OCI-LY3 (cell line): ENCODE data around the gene SASH1.

Experiments
- H2AFZ ChIP-seq: fragments of 200-600, 300-600 bp; shearing (Covaris generic); 2 replicates; pipeline ENCODE4 v1.6.0; 2014; ENCODE audit warnings: antibody characterized with exemption, low read depth, low read length
- H3K27ac ChIP-seq: fragments of 200-600, 300-600 bp; sonication (generic); 2 replicates; pipeline ENCODE4 v1.5.1; 2014; ENCODE audit warnings: mild to moderate bottlenecking, low read length, moderate library complexity, mixed read lengths
- H3K27me3 ChIP-seq: fragments of 200-600, 300-600 bp; sonication (generic); 2 replicates; pipeline ENCODE4 v1.6.1; 2014; ENCODE audit warnings: low read depth, low read length, mixed read lengths
- H3K36me3 ChIP-seq: fragments of 200-600, 300-600 bp; sonication (generic); replicated peaks from 2 replicates; pipeline ENCODE3; 2014; ENCODE audit warnings: low read depth, low read length, mixed read lengths
- H3K4me1 ChIP-seq: fragments of 300-600, 200-600 bp; sonication (generic); 2 replicates; pipeline ENCODE4 v1.6.1; 2014; ENCODE audit warnings: low read length, mixed read lengths
- H3K4me2 ChIP-seq: fragments of 200-600, 300-600 bp; sonication (generic); 2 replicates; pipeline ENCODE4 v1.6.1; 2014; ENCODE audit warnings: low read length, mixed read lengths
- H3K4me3 ChIP-seq: fragments of 300-600, 200-600 bp; sonication (generic); 2 replicates; pipeline ENCODE4 v1.5.1; 2014; ENCODE audit warnings: antibody characterized with exemption, mild to moderate bottlenecking, low read length, moderate library complexity
- H3K79me2 ChIP-seq: fragments of 300-600, 200-600 bp; shearing (Covaris generic); 2 replicates; pipeline ENCODE4 v1.6.1; 2014; ENCODE audit warnings: mild to moderate bottlenecking, low read length, mixed read lengths
- H3K9ac ChIP-seq: fragments of 300-600, 200-600 bp; shearing (Covaris generic); 2 replicates; pipeline ENCODE4 v1.6.0; 2014; ENCODE audit warnings: mild to moderate bottlenecking, low read length, moderate library complexity
- H3K9me3 ChIP-seq: fragments of 200-600, 300-600 bp; shearing (Covaris generic); 2 replicates; pipeline ENCODE4 v1.6.1; 2014; ENCODE audit warnings: low read length, mixed read lengths; ENCODE audit not compliant: insufficient read depth
- H4K20me1 ChIP-seq: fragments of 200-600, 300-600 bp; sonication (generic); 2 replicates; pipeline ENCODE4 v1.6.1; 2016; ENCODE audit warnings: low read length, mixed read lengths; ENCODE audit not compliant: insufficient read depth
- CTCF ChIP-seq: fragments of 200-600, 300-600 bp; sonication (generic); IDR thresholded peaks from 2 replicates; pipeline ENCODE4 v1.5.1; 2014; ENCODE audit warnings: antibody characterized with exemption, low read length, low read depth
- EZH2phosphoT487 ChIP-seq: fragments of 200-600 bp; shearing (Covaris generic); IDR thresholded peaks from 2 replicates; pipeline ENCODE4 v1.6.1; 2018; ENCODE audit warnings: antibody characterized with exemption, mixed run types, low read depth

The SASH1 gene

GRCh38 chr6:148564494-148565035 is 221.9 kb downstream of the SASH1 start:
- Histone ChIP-seq H3K9ac (no peak overlapping the region), H3K36me3 (no peaks in the 10 kb centered on the region)
- no peak for TF ChIP-seq EZH2phosphoT487
- no peak for TF ChIP-seq CTCF

GRCh38 chr6:148565321-148565926 is 222.8 kb downstream of the SASH1 start:
- no peaks in the 10 kb centered on the region for H3K36me3 ChIP-seq
- H4K20me1 ChIP-seq: no peaks in the 10 kb centered on the region
- H3K4me1 ChIP-seq: 0 out of 2 replicates have a peak, but pooled peaks cover 4% of the 10 kb centered on the region
- H3K79me2 ChIP-seq: no peaks in the 10 kb centered on the region
- no peak overlapping the region for H3K9ac ChIP-seq
- H3K9me3 ChIP-seq: no peaks in the 10 kb centered on the region
- no peak overlapping the region for H3K4me2 ChIP-seq
- H3K27me3 ChIP-seq: peaks cover 4% of the 10 kb centered on the region
- no peak overlapping the region for H3K4me3 ChIP-seq
- H2AFZ ChIP-seq: no peak overlapping the region
- TF ChIP-seq EZH2phosphoT487 (no peak), CTCF (no peak)
- H3K27ac ChIP-seq: no peak overlapping the region

More at GRCh38 chr6:148564494-148565035, 221.9 kb downstream of the SASH1 start:
- Histone ChIP-seq H2AFZ (no peak overlapping the region), H3K4me1 (0 out of 2 replicates have a peak, but pooled peaks cover 4% of the 10 kb centered on the region), H3K4me3 (no peak overlapping the region), H3K27ac (no peak overlapping the region), H4K20me1 (no peaks in the 10 kb centered on the region), H3K27me3 (peaks cover 4% of the 10 kb centered on the region), H3K4me2 (no peak overlapping the region), H3K9me3 (no peaks in the 10 kb centered on the region), H3K79me2 (no peaks in the 10 kb centered on the region)

- no peak overlapping the region for H3K4me2 ChIP-seq
- H3K4me1 ChIP-seq: 0 out of 2 replicates have a peak, but pooled peaks cover 4% of the 10 kb centered on the region
- no peaks in the 10 kb centered on the region for H3K36me3 ChIP-seq
- no peak overlapping the region for H2AFZ ChIP-seq
- no peaks in the 10 kb centered on the region for H3K9me3 ChIP-seq
- no peak overlapping the region for H3K4me3 ChIP-seq
- H3K9ac ChIP-seq: no peak overlapping the region
- H3K79me2 ChIP-seq: no peaks in the 10 kb centered on the region
- no peak for TF ChIP-seq EZH2phosphoT487
- TF ChIP-seq CTCF: no peak
- no peak overlapping the region for H3K27ac ChIP-seq
- peaks cover 4% of the 10 kb centered on the region for H3K27me3 ChIP-seq
- no peaks in the 10 kb centered on the region for H4K20me1 ChIP-seq
Observed at GRCh38 chr6:148565930-148566663, 223.5 kb downstream of the SASH1 start.

GRCh38 chr6:148566664-148567350 is 224.2 kb downstream of the SASH1 start:
- Histone ChIP-seq H3K79me2 (no peaks in the 10 kb centered on the region), H3K9me3 (no peaks in the 10 kb centered on the region), H3K36me3 (no peaks in the 10 kb centered on the region), H3K4me2 (no peak overlapping the region), H3K4me3 (no peak overlapping the region), H4K20me1 (no peaks in the 10 kb centered on the region), H2AFZ (no peak overlapping the region), H3K4me1 (0 out of 2 replicates have a peak, but pooled peaks cover 4% of the 10 kb centered on the region), H3K27ac (no peak overlapping the region), H3K9ac (no peak overlapping the region), H3K27me3 (peaks cover 4% of the 10 kb centered on the region)
- TF ChIP-seq CTCF (no peak), EZH2phosphoT487 (no peak)
